ENCODE results near the gene SH3RF3.
"Not testable (repeated sequence)": the region's sequence is repeated elsewhere in the genome, so short reads cannot be mapped to it uniquely, and the experiment has no call there.

SH3RF3 gene

GRCh38 chr2:109530712-109531111, 401.7 kb downstream of the SH3RF3 start:
- Histone ChIP-seq H3K9ac (ENCODE audit: low read depth, low read length) (no peak overlapping the region), H3K27me3 (ENCODE audit: control insufficient read depth, insufficient read depth, low read length) (peaks cover 41% of the 10 kb centered on the region), H3K4me3 (ENCODE audit: low read length) (no peak overlapping the region), H3K36me3 (ENCODE audit: insufficient read depth, low read length) (no peaks in the 10 kb centered on the region), H3K9me3 (replicated peaks; ENCODE audit: low read length) (no peaks in the 10 kb centered on the region), H3K4me1 (ENCODE audit: control insufficient read depth, insufficient read depth, low read length) (peaks cover 6% of the 10 kb centered on the region), H3K4me2 (ENCODE audit: low read length) (no peak overlapping the region)

- Histone ChIP-seq H3K27me3 (ENCODE audit: control insufficient read depth, insufficient read depth, low read length) (peaks cover 41% of the 10 kb centered on the region), H3K4me3 (ENCODE audit: low read length) (no peak overlapping the region), H3K4me1 (ENCODE audit: control insufficient read depth, insufficient read depth, low read length) (peaks cover 6% of the 10 kb centered on the region), H3K36me3 (ENCODE audit: insufficient read depth, low read length) (no peaks in the 10 kb centered on the region), H3K9me3 (replicated peaks; ENCODE audit: low read length) (no peaks in the 10 kb centered on the region), H3K9ac (ENCODE audit: low read depth, low read length) (no peak overlapping the region), H3K4me2 (ENCODE audit: low read length) (no peak overlapping the region)
Measured at GRCh38 chr2:109531221-109531620, 402.2 kb downstream of the SH3RF3 start.

- Histone ChIP-seq H3K27me3 (ENCODE audit: control insufficient read depth, insufficient read depth, low read length) (peaks cover 41% of the 10 kb centered on the region), H3K9me3 (replicated peaks; ENCODE audit: low read length) (no peaks in the 10 kb centered on the region), H3K4me2 (ENCODE audit: low read length) (no peak overlapping the region), H3K36me3 (ENCODE audit: insufficient read depth, low read length) (no peaks in the 10 kb centered on the region), H3K4me1 (ENCODE audit: control insufficient read depth, insufficient read depth, low read length) (peaks cover 6% of the 10 kb centered on the region), H3K9ac (ENCODE audit: low read depth, low read length) (no peak overlapping the region), H3K4me3 (ENCODE audit: low read length) (no peak overlapping the region)
Measured at GRCh38 chr2:109531896-109532727, 403.1 kb downstream of the SH3RF3 start.

GRCh38 chr2:109532728-109533076, 403.7 kb downstream of the SH3RF3 start:
- H3K4me1 ChIP-seq (ENCODE audit: control insufficient read depth, insufficient read depth, low read length) = peaks cover 6% of the 10 kb centered on the region
- no peak overlapping the region for H3K4me2 ChIP-seq (ENCODE audit: low read length)
- no peak overlapping the region for H3K9ac ChIP-seq (ENCODE audit: low read depth, low read length)
- no peaks in the 10 kb centered on the region for H3K36me3 ChIP-seq (ENCODE audit: insufficient read depth, low read length)
- no peak overlapping the region for H3K4me3 ChIP-seq (ENCODE audit: low read length)
- H3K9me3 ChIP-seq (replicated peaks; ENCODE audit: low read length) = no peaks in the 10 kb centered on the region
- peaks cover 41% of the 10 kb centered on the region for H3K27me3 ChIP-seq (ENCODE audit: control insufficient read depth, insufficient read depth, low read length)

GRCh38 chr2:109533823-109534222, 404.8 kb downstream of the SH3RF3 start:
- Histone ChIP-seq H3K27me3 (ENCODE audit: control insufficient read depth, insufficient read depth, low read length) (peaks cover 41% of the 10 kb centered on the region), H3K9ac (ENCODE audit: low read depth, low read length) (no peak overlapping the region)

GRCh38 chr2:109535217-109535946, 406.4 kb downstream of the SH3RF3 start:
- H3K27me3 ChIP-seq (ENCODE audit: control insufficient read depth, insufficient read depth, low read length) = peaks cover 32% of the 10 kb centered on the region
- no peaks in the 10 kb centered on the region for H3K36me3 ChIP-seq (ENCODE audit: insufficient read depth, low read length)

More at GRCh38 chr2:109533823-109534222, 404.8 kb downstream of the SH3RF3 start:
- H3K4me1 ChIP-seq (ENCODE audit: control insufficient read depth, insufficient read depth, low read length) = peaks cover 6% of the 10 kb centered on the region
- no peak overlapping the region for H3K4me3 ChIP-seq (ENCODE audit: low read length)
- no peaks in the 10 kb centered on the region for H3K36me3 ChIP-seq (ENCODE audit: insufficient read depth, low read length)
- H3K4me2 ChIP-seq (ENCODE audit: low read length) = no peak overlapping the region
- no peaks in the 10 kb centered on the region for H3K9me3 ChIP-seq (replicated peaks; ENCODE audit: low read length)

GRCh38 chr2:109536556-109536955, 407.6 kb downstream of the SH3RF3 start:
- H3K9ac ChIP-seq (ENCODE audit: low read depth, low read length) = not testable (repeated sequence)

More at GRCh38 chr2:109535217-109535946, 406.4 kb downstream of the SH3RF3 start:
- no peaks in the 10 kb centered on the region for H3K9me3 ChIP-seq (replicated peaks; ENCODE audit: low read length)
- no peak overlapping the region for H3K4me3 ChIP-seq (ENCODE audit: low read length)
- H3K9ac ChIP-seq (ENCODE audit: low read depth, low read length) = no peak overlapping the region
- peaks cover 6% of the 10 kb centered on the region for H3K4me1 ChIP-seq (ENCODE audit: control insufficient read depth, insufficient read depth, low read length)
- H3K4me2 ChIP-seq (ENCODE audit: low read length) = no peak overlapping the region

GRCh38 chr2:109537565-109538222, 408.7 kb downstream of the SH3RF3 start:
- H3K9ac ChIP-seq (ENCODE audit: low read depth, low read length) = no peak overlapping the region
- peaks cover 6% of the 10 kb centered on the region for H3K36me3 ChIP-seq (ENCODE audit: insufficient read depth, low read length)
- no peak overlapping the region for H3K4me3 ChIP-seq (ENCODE audit: low read length)
- H3K4me2 ChIP-seq (ENCODE audit: low read length) = no peak overlapping the region
- peaks cover 6% of the 10 kb centered on the region for H3K4me1 ChIP-seq (ENCODE audit: control insufficient read depth, insufficient read depth, low read length)
- H3K9me3 ChIP-seq (replicated peaks; ENCODE audit: low read length) = no peaks in the 10 kb centered on the region
- H3K27me3 ChIP-seq (ENCODE audit: control insufficient read depth, insufficient read depth, low read length) = peaks cover 14% of the 10 kb centered on the region

More at GRCh38 chr2:109536556-109536955, 407.6 kb downstream of the SH3RF3 start:
- not testable (repeated sequence) for H3K4me3 ChIP-seq (ENCODE audit: low read length); H3K4me1 ChIP-seq (ENCODE audit: control insufficient read depth, insufficient read depth, low read length); H3K4me2 ChIP-seq (ENCODE audit: low read length); H3K36me3 ChIP-seq (ENCODE audit: insufficient read depth, low read length); H3K9me3 ChIP-seq (replicated peaks; ENCODE audit: low read length)
- H3K27me3 ChIP-seq (ENCODE audit: control insufficient read depth, insufficient read depth, low read length) = peaks cover 22% of the 10 kb centered on the region

GRCh38 chr2:109538546-109538945, 409.5 kb downstream of the SH3RF3 start:
- H3K4me1 ChIP-seq (ENCODE audit: control insufficient read depth, insufficient read depth, low read length) = peaks cover 6% of the 10 kb centered on the region
- peaks cover 6% of the 10 kb centered on the region for H3K36me3 ChIP-seq (ENCODE audit: insufficient read depth, low read length)
- H3K27me3 ChIP-seq (ENCODE audit: control insufficient read depth, insufficient read depth, low read length) = peaks cover 9% of the 10 kb centered on the region
- H3K4me2 ChIP-seq (ENCODE audit: low read length) = no peak overlapping the region
- no peaks in the 10 kb centered on the region for H3K9me3 ChIP-seq (replicated peaks; ENCODE audit: low read length)
- H3K9ac ChIP-seq (ENCODE audit: low read depth, low read length) = no peak overlapping the region
- H3K4me3 ChIP-seq (ENCODE audit: low read length) = no peak overlapping the region

- Histone ChIP-seq H3K36me3 (ENCODE audit: insufficient read depth, low read length) (peaks cover 23% of the 10 kb centered on the region), H3K9ac (ENCODE audit: low read depth, low read length) (no peak overlapping the region), H3K4me2 (ENCODE audit: low read length) (no peak overlapping the region), H3K9me3 (replicated peaks; ENCODE audit: low read length) (no peaks in the 10 kb centered on the region), H3K27me3 (ENCODE audit: control insufficient read depth, insufficient read depth, low read length) (no peaks in the 10 kb centered on the region), H3K4me1 (ENCODE audit: control insufficient read depth, insufficient read depth, low read length) (no peaks in the 10 kb centered on the region), H3K4me3 (ENCODE audit: low read length) (no peak overlapping the region)
Measured at GRCh38 chr2:109542384-109542783, 413.4 kb downstream of the SH3RF3 start.

Data from skeletal muscle satellite cell (primary cell).